NAMALWA (cell line): Measurements from ENCODE around the gene CRACR2A.

Experiments
- DNase-seq: peaks from one replicate; pipeline ENCODE4 v3.0.0-alpha.2; 2015; ENCODE audit warnings: low spot score

CRACR2A gene

GRCh38 chr12:3622021-3622821 lies 130.7 kb downstream of the CRACR2A start:
- DNase-seq, result no peak

GRCh38 chr12:3620856-3621255 lies 132.1 kb downstream of the CRACR2A start:
- DNase-seq, result no peak

- no peak for DNase-seq
Observed at GRCh38 chr12:3617565-3617964, 135.3 kb downstream of the CRACR2A start.

- DNase-seq, result no peak
Observed at GRCh38 chr12:3615862-3616261, 137.0 kb downstream of the CRACR2A start.

GRCh38 chr12:3614806-3615466 lies 138.0 kb downstream of the CRACR2A start:
- no peak for DNase-seq

GRCh38 chr12:3613641-3614395 lies 139.1 kb downstream of the CRACR2A start:
- DNase-seq, result no peak

GRCh38 chr12:3611860-3612703 lies 140.8 kb downstream of the CRACR2A start:
- no peak for DNase-seq

GRCh38 chr12:3607821-3608220 lies 145.1 kb downstream of the CRACR2A start:
- no peak for DNase-seq

GRCh38 chr12:3607039-3607720 lies 145.7 kb downstream of the CRACR2A start:
- no peak for DNase-seq

- no peak for DNase-seq
Observed at GRCh38 chr12:3606128-3606527, 146.8 kb downstream of the CRACR2A start.

GRCh38 chr12:3605692-3606091 lies 147.2 kb downstream of the CRACR2A start:
- DNase-seq, result no peak

GRCh38 chr12:3604748-3605586 lies 147.9 kb downstream of the CRACR2A start:
- DNase-seq, result no peak

GRCh38 chr12:3604286-3604685 lies 148.6 kb downstream of the CRACR2A start:
- DNase-seq, result no peak

GRCh38 chr12:3603576-3603975 lies 149.3 kb downstream of the CRACR2A start:
- no peak for DNase-seq

GRCh38 chr12:3602488-3602887 lies 150.4 kb downstream of the CRACR2A start:
- no peak for DNase-seq

- DNase-seq, result no peak
Observed at GRCh38 chr12:3601461-3602150, 151.3 kb downstream of the CRACR2A start.

GRCh38 chr12:3600951-3601350 lies 152.0 kb downstream of the CRACR2A start:
- DNase-seq, result no peak

GRCh38 chr12:3600039-3600720 lies 152.7 kb downstream of the CRACR2A start:
- DNase-seq, result no peak
